ENCODE measurements around the gene ZNF697.

DNA sequence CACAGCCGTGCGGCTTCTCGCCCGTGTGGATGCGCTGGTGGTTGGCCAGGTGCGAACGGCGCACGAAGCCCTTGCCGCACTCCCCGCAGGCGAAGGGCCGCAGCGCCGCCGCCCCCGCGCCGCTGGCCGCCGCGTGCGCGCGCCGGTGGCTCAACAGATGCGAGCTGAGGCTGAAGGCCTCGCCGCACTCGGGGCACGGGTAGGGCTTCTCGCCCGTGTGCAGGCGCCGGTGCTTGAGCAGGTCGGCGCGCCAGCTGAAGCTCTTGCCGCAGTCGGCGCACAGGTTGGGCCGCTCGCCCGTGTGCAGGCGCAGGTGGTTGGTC, 24.9 kb downstream of the ZNF697 start:
- TF ChIP-seq CTCF (IDR thresholded peaks at IDR 0.05): no peak
- no peak for TF ChIP-seq POLR2A (IDR thresholded peaks at IDR 0.05)
